ENCODE measurements around the gene CHRNB1.

- TF ChIP-seq CTCF (IDR thresholded peaks at IDR 0.05; ENCODE audit: poor library complexity, severe bottlenecking) = no peak
- no peak for TF ChIP-seq RAD21 (conservative IDR thresholded peaks at IDR 0.05)
- no peak for TF ChIP-seq POLR2AphosphoS5 (IDR thresholded peaks at IDR 0.05)
- no peak for TF ChIP-seq TAF1 (IDR thresholded peaks at IDR 0.05; ENCODE audit: low read depth)
- no peak for TF ChIP-seq EZH2 (IDR thresholded peaks at IDR 0.05; ENCODE audit: borderline replicate concordance, insufficient read depth, low read length, poor library complexity, severe bottlenecking)
- no peak for TF ChIP-seq REST (IDR thresholded peaks at IDR 0.05; ENCODE audit: borderline replicate concordance)
- no peak for TF ChIP-seq MXI1 (conservative IDR thresholded peaks at IDR 0.05; ENCODE audit: poor library complexity, severe bottlenecking)
- TF ChIP-seq EP300 (conservative IDR thresholded peaks at IDR 0.05; ENCODE audit: poor library complexity, severe bottlenecking) = no peak
- TF ChIP-seq SMC3 (conservative IDR thresholded peaks at IDR 0.05; ENCODE audit: poor library complexity) = no peak
These were observed 30.0 kb upstream of the CHRNB1 start for GRCh38 chr17:7414837-7415236.
